Measurements from ENCODE around the gene IL31. TPM values are rescaled to one million over a fixed set of nuclear protein-coding genes. Genes with fewer than 3 reads are reported as not detected.
A peak's percentile ranks its signal among the peaks of the same experiment; 100 is the strongest.

Gene IL31
- polyA plus RNA-seq, 1 experiment = not detected

- CTCF ChIA-PET = interaction anchor here (1.1 to 4.1 kb wide), 6 partner anchors 9 to 138 kb away, joined by 3 to 29 read pairs (median 8); no protein-coding TSS in a partner anchor
- Histone ChIP-seq H3K36me3 (ENCODE audit: control insufficient read depth, insufficient read depth, low read length) (no peaks in the 10 kb centered on the region), H3K4me3 (ENCODE audit: low read depth, low read length) (no peak overlapping the region), H3K27me3 (ENCODE audit: control insufficient read depth, insufficient read depth, low read length) (no peaks in the 10 kb centered on the region)
- DNase-seq (ENCODE audit: low read depth) = no peak
- TF ChIP-seq CTCF (IDR thresholded peaks at IDR 0.05; ENCODE audit: insufficient read depth, low read depth, low read length) = no peak
- POLR2A ChIA-PET = no interaction called here
Measured at GRCh38 chr12:122192441-122192840, 18.4 kb upstream of the IL31 start.

GRCh38 chr12:122190842-122191668, 17.0 kb upstream of the IL31 start:
- Histone ChIP-seq H3K27me3 (ENCODE audit: control insufficient read depth, insufficient read depth, low read length) (no peaks in the 10 kb centered on the region), H3K4me3 (ENCODE audit: low read depth, low read length) (no peak overlapping the region), H3K36me3 (ENCODE audit: control insufficient read depth, insufficient read depth, low read length) (no peaks in the 10 kb centered on the region)
- ChIA-PET POLR2A (interaction anchor here (0.6 kb wide), 1 partner anchor 20 kb away, joined by 3 read pairs; no protein-coding TSS in a partner anchor), CTCF (interaction anchor here (0.6 to 4.1 kb wide), 16 partner anchors 8 to 154 kb away, joined by 3 to 29 read pairs (median 4); partner anchors contain the start of genes IL31 and LRRC43)
- DNase-seq (ENCODE audit: low read depth) = no peak
- TF ChIP-seq CTCF (IDR thresholded peaks at IDR 0.05; ENCODE audit: insufficient read depth, low read depth, low read length) = peak; percentile 85

- Histone ChIP-seq H3K27me3 (ENCODE audit: control insufficient read depth, insufficient read depth, low read length) (no peaks in the 10 kb centered on the region), H3K36me3 (ENCODE audit: control insufficient read depth, insufficient read depth, low read length) (no peaks in the 10 kb centered on the region), H3K4me3 (ENCODE audit: low read depth, low read length) (no peak overlapping the region)
- ChIA-PET CTCF (interaction anchor here (0.6 to 4.1 kb wide), 12 partner anchors 14 to 153 kb away, joined by 3 to 29 read pairs (median 4); no protein-coding TSS in a partner anchor), POLR2A (no interaction called here)
- DNase-seq (ENCODE audit: low read depth) = no peak
- no peak for TF ChIP-seq CTCF (IDR thresholded peaks at IDR 0.05; ENCODE audit: insufficient read depth, low read depth, low read length)
Measured at GRCh38 chr12:122189626-122190475, 15.8 kb upstream of the IL31 start.

- DNase-seq (ENCODE audit: low read depth) = no peak
- CTCF ChIA-PET = interaction anchor here (1.0 to 1.4 kb wide), 4 partner anchors 39 to 393 kb away, joined by 3 to 6 read pairs (median 3); no protein-coding TSS in a partner anchor
- POLR2A ChIA-PET = no interaction called here
- H3K4me3 ChIP-seq (ENCODE audit: low read depth, low read length) = no peak overlapping the region
- no peaks in the 10 kb centered on the region for H3K27me3 ChIP-seq (ENCODE audit: control insufficient read depth, insufficient read depth, low read length)
- no peaks in the 10 kb centered on the region for H3K36me3 ChIP-seq (ENCODE audit: control insufficient read depth, insufficient read depth, low read length)
- TF ChIP-seq CTCF (IDR thresholded peaks at IDR 0.05; ENCODE audit: insufficient read depth, low read depth, low read length) = no peak
Measured at GRCh38 chr12:122187466-122187865, 13.4 kb upstream of the IL31 start.

All from BJ (cell line).